Forelimb muscle (tissue), 1 donor: Measurements from ENCODE around the gene LRRC38. TPM values are rescaled to one million over a fixed set of nuclear protein-coding genes. Genes with fewer than 3 reads are reported as not detected.

Source experiments
- DNase-seq: peaks from one replicate; pipeline ENCODE4 v3.0.0-alpha.2; 2013; ENCODE audit warnings: low read depth
- polyA plus RNA-seq: library from polyadenylated mRNA; unstranded; fragments of 120-200 nt; gene quantifications from one replicate; pipeline ENCODE4 v1.2.1, GENCODE V29; 2013; ENCODE audit not compliant: insufficient read length

Gene LRRC38
- polyA plus RNA-seq, 1 donor, result 42.3 TPM

GRCh38 chr1:13517193-13517812 is 3.5 kb upstream of the LRRC38 start:
- no peak for DNase-seq

DNA sequence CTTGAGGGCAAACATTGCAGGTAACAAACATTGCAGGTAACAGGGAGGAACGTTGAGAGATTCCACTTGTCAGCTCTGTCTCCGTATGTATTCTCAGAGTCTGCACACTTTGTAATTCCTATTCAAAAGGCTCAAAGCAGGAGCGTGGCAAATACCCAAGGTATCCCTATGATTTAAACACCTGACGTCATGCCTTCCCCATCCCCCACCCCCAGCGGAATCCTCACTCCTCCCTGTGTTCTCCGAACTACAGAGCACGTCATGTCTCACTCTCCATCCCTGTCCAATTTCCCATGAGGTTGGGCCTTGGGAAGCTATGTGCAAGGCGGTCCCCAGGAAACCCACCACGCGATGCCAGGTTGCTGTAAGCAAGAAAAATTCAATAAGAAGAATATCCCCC is 2.8 kb upstream of the LRRC38 start:
- DNase-seq, result no peak

DNA sequence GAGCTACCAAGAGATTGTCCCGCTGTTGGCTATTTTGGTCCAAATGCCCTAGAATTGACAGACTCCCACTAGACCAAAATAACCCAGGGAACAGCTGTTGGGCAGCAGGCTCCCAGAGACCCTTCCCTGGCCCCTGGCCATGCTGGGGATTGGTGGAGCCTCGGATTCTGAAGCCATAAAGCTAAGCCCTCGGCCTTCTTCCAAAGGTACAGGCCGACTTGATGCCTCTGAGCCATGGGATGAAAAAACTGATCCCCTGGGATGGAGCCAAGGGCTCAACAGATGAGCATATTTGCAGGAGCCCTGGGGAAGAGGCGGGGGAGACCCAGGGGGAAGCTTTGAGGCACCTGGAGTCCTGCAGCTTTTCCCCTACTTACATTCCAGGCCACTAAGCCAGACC is 1.0 kb upstream of the LRRC38 start:
- no peak for DNase-seq

- no peak for DNase-seq
Measured at GRCh38 chr1:13513063-13513894, 524 bp downstream of the LRRC38 start.

GRCh38 chr1:13512472-13512871 is 1.3 kb downstream of the LRRC38 start:
- DNase-seq, result no peak

GRCh38 chr1:13510499-13510898 is 3.3 kb downstream of the LRRC38 start:
- DNase-seq, result no peak

DNA sequence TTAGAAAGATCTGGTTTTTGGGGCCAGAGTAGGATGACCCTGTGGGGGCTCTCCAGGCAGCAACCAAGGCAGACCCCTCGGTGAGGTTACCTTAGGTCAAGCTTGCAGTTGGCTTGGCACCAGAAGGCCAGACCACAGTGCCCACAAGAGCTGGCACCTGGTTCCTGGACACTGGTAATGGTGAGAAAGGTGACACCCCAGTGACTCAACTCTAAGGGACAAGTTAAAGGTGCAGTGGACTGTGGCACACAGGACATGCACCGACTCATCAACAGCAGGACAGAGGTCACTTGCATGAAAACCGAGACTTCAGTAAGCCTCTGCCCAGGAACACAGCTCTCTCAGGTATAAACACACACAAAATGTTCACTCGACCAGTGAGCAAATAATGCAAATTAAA is 6.7 kb downstream of the LRRC38 start:
- no peak for DNase-seq

DNA sequence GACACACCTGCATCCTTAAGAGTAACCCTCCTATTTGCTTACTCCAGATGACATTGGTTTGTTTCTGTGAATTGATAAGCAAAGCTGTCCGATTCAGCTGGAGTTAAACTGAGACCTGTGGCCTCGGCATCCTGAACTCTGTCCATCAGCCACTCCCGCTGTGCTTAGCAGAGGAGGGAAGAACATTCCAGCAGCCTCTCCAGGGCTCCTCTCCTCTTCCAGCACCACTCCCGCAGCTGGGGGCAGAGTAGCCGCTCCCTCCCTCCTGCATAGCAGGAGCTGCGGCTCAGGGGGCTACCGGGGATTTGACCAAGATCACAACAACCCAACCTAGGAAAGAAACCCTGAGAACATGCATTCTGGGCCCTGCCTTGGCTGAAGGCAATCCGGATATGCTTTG is 8.8 kb downstream of the LRRC38 start:
- DNase-seq, result no peak

- no peak for DNase-seq
Measured at GRCh38 chr1:13500806-13501205, 13.0 kb downstream of the LRRC38 start.

DNA sequence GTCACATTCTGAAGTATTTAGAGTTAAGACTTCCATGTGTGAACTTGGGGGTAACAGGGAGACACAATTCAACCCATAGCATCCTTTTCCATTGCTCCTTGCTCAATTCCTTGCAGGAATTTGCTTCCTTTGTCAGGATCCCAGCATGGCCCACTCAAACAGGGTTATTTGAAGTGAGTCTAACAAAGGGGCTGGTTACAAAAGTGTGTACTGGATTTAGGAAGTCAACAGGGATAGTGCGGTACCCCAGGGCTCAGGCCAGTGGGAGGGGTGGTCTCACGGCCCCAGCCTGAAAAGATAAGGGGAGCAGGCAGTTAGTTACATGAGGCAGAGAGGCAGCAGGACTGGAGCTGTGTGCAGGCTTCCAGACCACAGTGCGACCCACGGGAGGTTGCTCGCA is 14.4 kb downstream of the LRRC38 start:
- no peak for DNase-seq

DNA sequence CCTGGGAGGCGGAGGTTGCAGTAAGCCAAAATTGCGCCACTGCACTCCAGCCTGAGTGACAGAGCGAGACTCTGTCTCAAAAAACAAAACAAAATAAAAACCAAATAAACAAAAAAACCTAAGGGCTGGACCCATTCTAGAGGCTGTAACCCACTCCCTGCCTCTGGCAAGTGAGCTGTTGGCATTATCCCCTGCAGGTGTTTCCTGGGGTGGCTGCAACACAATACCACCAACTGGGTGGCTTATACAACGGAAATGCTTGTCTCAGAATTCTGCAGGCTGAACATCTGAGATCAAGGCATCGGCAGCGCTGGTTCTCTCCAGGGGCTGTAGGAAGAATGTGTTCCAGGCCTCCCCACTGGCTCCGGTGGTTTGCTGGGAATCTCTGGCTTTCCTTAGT is 15.2 kb downstream of the LRRC38 start:
- no peak for DNase-seq

DNA sequence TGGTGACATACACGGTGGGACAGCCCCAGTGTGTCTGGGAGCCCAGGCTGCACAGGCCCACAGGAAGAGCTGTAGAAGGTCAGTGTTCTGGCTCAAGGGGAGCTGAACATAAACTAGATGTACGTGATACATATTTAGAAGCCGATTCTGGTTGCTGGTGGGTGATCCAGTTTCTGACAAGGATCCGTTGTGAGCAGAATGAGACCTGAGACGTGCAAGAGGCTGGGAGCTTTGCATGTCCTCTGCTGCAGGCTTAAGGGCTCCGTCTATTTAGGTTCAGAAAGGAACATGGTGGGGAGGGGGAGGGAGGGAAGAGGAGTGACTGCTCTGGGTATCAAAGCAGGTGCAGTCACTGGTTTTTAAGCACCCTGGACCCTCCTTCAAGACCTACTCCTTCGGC is 18.6 kb downstream of the LRRC38 start:
- DNase-seq, result no peak

GRCh38 chr1:13494712-13495111 is 19.1 kb downstream of the LRRC38 start:
- DNase-seq, result no peak

GRCh38 chr1:13494025-13494424 is 19.8 kb downstream of the LRRC38 start:
- no peak for DNase-seq

DNA sequence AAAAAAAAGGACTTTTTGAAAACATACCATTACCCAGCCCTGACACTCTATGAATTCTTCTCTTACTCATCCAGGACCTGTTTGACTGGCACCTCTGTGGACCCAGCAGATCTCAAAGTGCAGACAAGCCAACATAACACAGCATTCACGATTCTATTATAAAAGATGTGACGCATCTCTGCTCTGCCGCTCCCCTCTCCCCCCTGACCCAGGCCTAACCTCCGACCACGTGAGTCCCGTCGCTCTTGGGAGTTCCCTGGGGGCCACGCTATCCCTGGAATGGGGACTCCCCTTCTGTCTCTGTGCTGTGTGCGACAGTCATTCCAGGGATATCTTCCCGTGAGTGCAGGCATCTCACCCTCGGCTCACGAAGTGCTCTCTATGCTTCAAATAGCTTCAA is 21.1 kb downstream of the LRRC38 start:
- DNase-seq, result no peak

DNA sequence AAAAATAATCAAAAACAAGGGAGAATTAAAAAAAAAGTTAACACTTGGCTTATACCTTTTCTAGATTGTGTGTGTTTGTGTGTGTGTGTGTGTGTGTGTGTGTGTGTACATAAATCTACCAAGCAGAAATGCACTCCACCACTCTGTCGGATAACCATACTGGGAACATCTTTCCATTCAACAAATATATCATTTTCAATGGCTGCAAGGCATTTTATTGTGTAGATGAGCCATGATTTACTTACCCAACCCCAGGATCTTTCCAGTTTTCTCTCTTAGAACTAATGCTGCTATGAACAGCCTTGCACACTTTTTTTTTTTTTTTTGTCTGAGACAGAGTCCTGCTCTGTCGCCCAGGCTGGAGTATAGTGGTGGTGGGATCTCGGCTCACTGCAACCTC is 25.8 kb downstream of the LRRC38 start:
- no peak for DNase-seq

GRCh38 chr1:13487143-13487868 is 26.5 kb downstream of the LRRC38 start:
- DNase-seq, result no peak

GRCh38 chr1:13483946-13484345 is 29.9 kb downstream of the LRRC38 start:
- DNase-seq, result no peak

DNA sequence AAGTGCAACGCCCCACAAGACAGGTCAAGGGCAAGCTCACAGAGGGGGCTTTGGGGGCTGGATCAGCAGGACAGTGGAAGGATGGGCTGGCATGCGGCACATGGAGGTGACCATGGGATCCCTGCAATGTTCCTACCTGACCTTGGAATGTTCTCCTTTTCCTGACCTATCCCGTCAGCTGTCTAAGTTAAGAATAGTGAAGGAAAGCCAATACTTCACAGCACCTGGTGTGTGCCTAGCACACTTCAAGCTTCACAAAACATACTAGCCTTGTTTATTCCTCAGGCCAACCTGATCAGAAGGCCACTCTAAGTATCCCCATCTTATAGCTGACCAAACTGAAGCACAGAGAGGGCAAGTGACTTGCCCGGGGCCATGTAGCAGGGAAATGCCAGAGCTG is 31.2 kb downstream of the LRRC38 start:
- DNase-seq, result no peak

- DNase-seq, result no peak
Measured at GRCh38 chr1:13479171-13479856, 34.5 kb downstream of the LRRC38 start.

- no peak for DNase-seq
Measured at GRCh38 chr1:13478692-13479091, 35.1 kb downstream of the LRRC38 start.

- no peak for DNase-seq
Measured at GRCh38 chr1:13469343-13469742, 44.5 kb downstream of the LRRC38 start.
